NT2/D1 (cell line): ENCODE results near the gene ARID3C.

Source experiments
- DNase-seq: peaks from one replicate; pipeline ENCODE4 v3.0.0-alpha.2; 2011; ENCODE audit warnings: low read depth, low spot score
- H3K27me3 ChIP-seq: 2 replicates; pipeline ENCODE4 v1.6.0; 2011; ENCODE audit warnings: mild to moderate bottlenecking; ENCODE audit not compliant: insufficient read length, insufficient read depth
- H3K36me3 ChIP-seq: 2 replicates; pipeline ENCODE4 v1.6.1; 2011; ENCODE audit warnings: mild to moderate bottlenecking, low read length, mixed read lengths; ENCODE audit not compliant: insufficient read depth, insufficient read length
- H3K4me1 ChIP-seq: 2 replicates; pipeline ENCODE4 v1.5.1; 2011; ENCODE audit not compliant: insufficient read depth, insufficient read length
- H3K4me3 ChIP-seq: 2 replicates; pipeline ENCODE4 v1.5.1; 2011; ENCODE audit warnings: low read depth; ENCODE audit not compliant: insufficient read length
- H3K9ac ChIP-seq: 2 replicates; pipeline ENCODE4 v1.6.0; 2011; ENCODE audit warnings: low read depth; ENCODE audit not compliant: insufficient read length
- H3K9me3 ChIP-seq: 2 replicates; pipeline ENCODE4 v1.5.1; 2011; ENCODE audit warnings: mild to moderate bottlenecking, low read length; ENCODE audit not compliant: insufficient read depth
- SUZ12 ChIP-seq: IDR thresholded peaks from 2 replicates; pipeline ENCODE4 v1.6.1; 2011; ENCODE audit not compliant: insufficient read length, insufficient read depth; ENCODE audit errors: extremely low read depth
- YY1 ChIP-seq: IDR thresholded peaks from 2 replicates; pipeline ENCODE4 v1.6.1; 2011; ENCODE audit not compliant: insufficient read length, insufficient read depth
- ZNF274 ChIP-seq: IDR thresholded peaks from 2 replicates; pipeline ENCODE4 v1.6.1; 2011; ENCODE audit warnings: mild to moderate bottlenecking, low read depth, low read length

Gene ARID3C

DNA sequence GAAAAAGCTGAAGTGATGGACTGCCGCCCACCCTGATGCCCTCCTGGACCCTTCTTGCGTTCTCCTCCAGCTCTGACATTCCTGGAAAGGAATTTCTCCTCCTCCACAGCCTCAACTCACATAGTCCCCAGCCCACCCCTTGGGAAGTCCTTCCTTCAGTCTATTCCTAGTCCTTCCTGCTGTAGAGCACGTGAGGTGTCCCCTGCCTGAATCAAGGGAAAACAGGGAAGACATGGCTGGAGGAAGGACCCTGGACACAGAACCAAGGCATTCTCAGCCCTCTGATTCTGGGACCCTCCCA lies 3.7 kb downstream of the ARID3C start:
- no peaks in the 10 kb centered on the region for H3K9me3 ChIP-seq
- H3K9ac ChIP-seq, result no peak overlapping the region
- no peaks in the 10 kb centered on the region for H3K36me3 ChIP-seq
- DNase-seq, result no peak
- H3K4me3 ChIP-seq, result no peak overlapping the region
- H3K4me1 ChIP-seq, result no peaks in the 10 kb centered on the region
- no peak for TF ChIP-seq SUZ12
- no peak for TF ChIP-seq ZNF274
- TF ChIP-seq YY1, result no peak
- H3K27me3 ChIP-seq, result peaks cover 63% of the 10 kb centered on the region

DNA sequence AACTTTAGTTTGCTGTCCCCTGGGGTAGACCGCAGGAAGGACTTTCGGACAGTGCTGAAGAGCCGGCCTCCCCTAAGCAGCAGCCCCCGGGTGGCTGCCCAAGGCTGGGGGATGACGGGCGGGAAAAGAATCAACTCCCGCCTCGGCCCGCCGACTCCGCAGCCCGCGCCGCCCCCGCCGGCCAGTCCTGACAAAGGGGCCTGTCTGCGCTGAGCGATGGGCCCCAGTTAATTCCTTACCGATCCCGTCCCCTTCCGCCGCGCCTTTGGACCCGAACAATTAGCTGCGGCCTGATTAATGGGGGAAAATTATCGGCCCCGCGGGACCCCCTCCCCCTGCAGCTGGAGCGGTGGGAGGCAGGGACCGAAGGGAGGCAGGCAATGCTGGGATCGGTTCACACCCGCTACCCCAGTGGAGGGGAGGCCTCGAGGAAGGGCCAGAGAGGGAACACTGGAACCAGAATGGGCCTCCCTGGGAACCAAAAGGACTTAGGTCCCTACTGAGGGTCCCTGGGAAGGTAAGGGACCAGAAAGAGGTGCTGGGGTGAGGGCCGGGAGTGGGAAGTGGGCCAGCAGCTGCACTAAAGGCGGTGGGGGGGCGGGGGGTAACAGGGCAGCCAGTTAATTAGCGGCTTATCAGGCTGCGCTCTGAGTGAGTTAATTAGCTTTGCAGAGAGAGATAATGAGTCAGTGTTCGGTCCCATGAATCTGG lies 4.2 kb downstream of the ARID3C start:
- TF ChIP-seq SUZ12, result no peak
- TF ChIP-seq YY1, result no peak
- no peak for TF ChIP-seq ZNF274
- H3K27me3 ChIP-seq, result peaks cover 57% of the 10 kb centered on the region
- H3K9ac ChIP-seq, result no peak overlapping the region
- H3K4me3 ChIP-seq, result no peak overlapping the region
- no peaks in the 10 kb centered on the region for H3K36me3 ChIP-seq
- H3K9me3 ChIP-seq, result no peaks in the 10 kb centered on the region
- H3K4me1 ChIP-seq, result no peaks in the 10 kb centered on the region
- no peak for DNase-seq

DNA sequence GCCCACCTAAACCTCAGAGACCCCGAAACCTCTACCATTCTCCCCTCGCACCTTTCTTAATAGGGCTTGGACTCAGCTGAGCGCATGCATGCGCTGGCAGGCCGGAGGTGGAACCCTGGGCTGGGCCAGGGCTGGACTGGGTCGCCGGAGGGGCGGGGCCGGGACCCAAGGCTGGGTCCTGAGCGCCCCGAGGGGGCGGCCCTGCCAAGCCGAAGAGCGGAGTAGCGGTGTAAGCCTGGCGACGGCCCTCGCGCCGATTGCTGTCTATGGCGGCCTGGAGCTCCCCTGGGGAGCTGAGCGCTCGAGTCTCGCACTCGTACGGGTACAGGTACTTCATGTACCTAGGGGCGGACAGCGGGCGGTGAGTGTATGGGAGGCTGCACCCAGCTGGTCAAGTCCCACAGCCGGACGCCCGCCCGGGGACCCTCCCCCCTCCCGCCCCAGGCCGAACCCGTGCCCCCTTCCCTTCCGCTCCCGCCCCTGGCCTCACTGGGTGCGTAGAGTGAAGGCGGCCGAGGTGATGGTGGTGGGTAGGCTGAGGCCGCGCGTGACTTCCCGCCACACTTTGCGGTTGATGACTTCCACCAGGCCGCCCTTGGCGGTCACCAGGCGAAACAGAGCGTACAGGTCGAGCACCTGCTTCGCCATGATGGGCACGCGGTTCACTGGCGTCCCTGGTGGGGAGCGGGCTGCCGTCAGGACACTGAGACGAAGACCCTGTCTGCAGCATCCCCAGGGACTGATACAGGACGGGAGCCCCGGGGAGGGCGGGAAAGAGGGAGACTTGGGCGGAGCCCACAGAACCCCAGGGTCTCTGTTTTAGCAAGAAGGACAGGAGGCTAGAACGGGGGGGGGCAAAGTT lies 5.3 kb downstream of the ARID3C start:
- Histone ChIP-seq H3K9me3 (no peaks in the 10 kb centered on the region), H3K4me3 (no peak overlapping the region), H3K9ac (no peak overlapping the region), H3K4me1 (no peaks in the 10 kb centered on the region), H3K27me3 (peaks cover 48% of the 10 kb centered on the region), H3K36me3 (no peaks in the 10 kb centered on the region)
- no peak for DNase-seq
- TF ChIP-seq YY1, result no peak
- TF ChIP-seq ZNF274, result no peak
- no peak for TF ChIP-seq SUZ12

DNA sequence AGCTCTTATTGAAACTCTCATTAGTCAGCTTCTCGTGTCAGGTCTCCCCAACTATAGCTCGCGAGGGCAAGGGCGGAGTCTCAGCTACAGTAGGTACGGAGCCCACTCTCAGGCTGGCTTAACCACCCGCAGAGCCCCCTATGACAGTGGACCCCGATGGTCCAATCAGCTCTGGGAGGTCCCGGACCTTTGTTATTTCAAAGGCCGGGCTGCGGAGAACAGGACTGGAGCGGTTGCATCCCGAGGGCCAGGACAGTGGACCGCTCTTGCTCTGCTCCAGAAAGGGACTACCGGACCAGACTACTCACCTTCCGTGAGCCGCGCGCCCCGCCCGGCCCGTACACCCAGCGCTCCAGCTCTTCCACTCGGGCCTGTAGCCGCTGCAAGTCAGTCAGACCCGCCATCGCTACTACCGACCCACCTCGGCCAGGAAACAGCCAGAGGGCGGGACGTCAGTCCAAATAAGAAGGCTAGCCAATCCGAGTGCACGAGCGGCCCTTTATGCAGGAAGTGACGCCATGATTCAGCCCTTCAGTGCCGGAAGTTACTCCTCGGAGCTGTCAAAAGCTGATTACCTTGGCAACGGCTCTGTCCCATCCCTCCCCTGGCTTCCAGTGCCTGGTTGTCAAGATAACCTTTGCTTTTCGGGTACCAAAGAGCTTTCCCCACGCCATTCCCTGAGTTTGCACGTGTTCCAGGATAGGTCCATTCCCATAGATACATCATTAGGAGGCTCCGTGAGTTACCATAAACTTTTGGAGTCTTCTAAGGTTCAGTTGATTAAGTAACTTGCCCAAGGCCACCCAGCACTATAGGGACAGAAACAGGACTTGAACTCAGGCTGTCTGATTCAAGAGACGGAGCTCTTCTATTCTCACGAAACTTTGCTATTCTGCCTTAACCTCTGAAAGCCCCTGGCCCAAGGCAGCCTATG lies 8.5 kb downstream of the ARID3C start, which contains the start of gene DCTN3:
DCTN3 (minus strand) TSS at position 435 of the 934 bp plus-strand sequence; CDS start at position 404, 31 bp downstream.
- peak; percentile 86 for DNase-seq
- H3K4me1 ChIP-seq, result no peaks in the 10 kb centered on the region
- peak; percentile 30 for TF ChIP-seq YY1
- no peak for TF ChIP-seq SUZ12
- no peak for TF ChIP-seq ZNF274
- H3K27me3 ChIP-seq, result peaks cover 15% of the 10 kb centered on the region
- H3K9me3 ChIP-seq, result no peaks in the 10 kb centered on the region
- H3K36me3 ChIP-seq, result peaks cover 27% of the 10 kb centered on the region
- H3K9ac ChIP-seq, result peak within 1 kb of the TSS; percentile 88
- H3K4me3 ChIP-seq, result peak within 1 kb of the TSS; percentile 86

DNA sequence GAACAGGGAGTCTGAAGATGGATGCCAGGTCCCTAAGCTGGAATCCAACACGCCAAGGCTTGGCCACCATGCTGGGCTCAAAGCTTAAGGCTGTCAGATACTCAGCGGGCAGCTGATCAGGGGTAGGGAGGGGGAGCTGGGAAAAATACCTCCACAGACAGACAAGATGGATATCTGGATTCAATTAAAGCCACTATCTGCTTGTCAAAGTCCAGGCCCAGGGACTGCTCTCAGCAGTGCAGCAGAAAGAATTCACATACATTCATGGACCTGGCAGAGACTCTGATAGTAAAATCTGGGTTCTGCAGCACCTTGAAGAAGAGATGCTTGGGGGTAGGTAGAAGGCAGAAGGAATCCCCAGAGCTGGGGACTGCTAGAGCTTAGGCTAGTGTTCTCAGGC lies 13.7 kb downstream of the ARID3C start:
- DNase-seq, result no peak
- Histone ChIP-seq H3K4me3 (no peak overlapping the region), H3K36me3 (peaks cover 52% of the 10 kb centered on the region), H3K27me3 (no peaks in the 10 kb centered on the region), H3K9me3 (no peaks in the 10 kb centered on the region), H3K9ac (no peak overlapping the region), H3K4me1 (peaks cover 10% of the 10 kb centered on the region)
- TF ChIP-seq SUZ12, result no peak
- no peak for TF ChIP-seq YY1
- TF ChIP-seq ZNF274, result no peak

DNA sequence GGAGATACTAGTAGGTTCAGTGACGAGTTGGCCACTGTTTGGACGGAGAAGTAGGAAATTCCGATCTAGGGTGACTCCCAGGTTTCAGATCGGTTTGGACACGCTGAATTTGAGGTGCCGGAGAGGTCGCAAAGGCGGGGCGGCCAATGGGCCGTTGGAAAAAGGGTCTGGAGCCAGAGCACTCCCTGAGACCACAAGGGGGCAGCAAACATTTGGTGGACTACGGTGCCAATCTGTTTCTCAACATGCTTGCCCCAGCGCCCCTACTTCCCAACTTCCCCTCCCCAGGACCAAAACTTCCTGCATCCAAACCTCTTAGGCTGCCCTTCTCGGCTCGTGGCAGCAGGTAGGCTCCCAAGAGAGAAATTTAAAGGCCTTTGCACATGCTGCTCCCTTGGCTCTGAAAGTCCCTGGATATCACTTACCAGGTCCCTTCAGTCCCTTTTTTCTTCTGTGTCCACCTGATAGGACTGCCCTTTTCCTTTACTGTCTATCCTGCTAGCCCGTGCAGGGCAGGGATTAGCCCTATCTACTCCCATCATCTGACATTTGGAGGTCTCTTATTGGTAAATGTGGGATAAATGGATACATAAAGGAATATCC lies 16.0 kb downstream of the ARID3C start:
- peak overlapping the region; percentile 90 for H3K4me3 ChIP-seq
- H3K9ac ChIP-seq, result peak overlapping the region; percentile 94
- H3K27me3 ChIP-seq, result no peaks in the 10 kb centered on the region
- peaks cover 53% of the 10 kb centered on the region for H3K36me3 ChIP-seq
- no peak for TF ChIP-seq ZNF274
- TF ChIP-seq SUZ12, result no peak
- no peak for TF ChIP-seq YY1
- no peak for DNase-seq
- H3K4me1 ChIP-seq, result peaks cover 11% of the 10 kb centered on the region
- no peaks in the 10 kb centered on the region for H3K9me3 ChIP-seq
